COLO668 (cell line): ENCODE results near the gene FOXD4L3.
"Not testable (repeated sequence)": the region's sequence is repeated elsewhere in the genome, so short reads cannot be mapped to it uniquely, and the experiment has no call there.

Experiments
- DNase-seq: peaks from one replicate; lab custom pipeline; 2025; ENCODE audit not compliant: unreplicated experiment; lab: John Stamatoyannopoulos, UW

Gene FOXD4L3

GRCh38 chr9:68343992-68344391, 41.3 kb downstream of the FOXD4L3 start:
- DNase-seq, result not testable (repeated sequence)

GRCh38 chr9:68351689-68352088, 49.0 kb downstream of the FOXD4L3 start:
- not testable (repeated sequence) for DNase-seq
